HepG2 (cell line): Measurements from ENCODE around the gene CAPN15. TPM values are rescaled to one million over a fixed set of nuclear protein-coding genes. Genes with fewer than 3 reads are reported as not detected.
A peak's percentile ranks its signal among the peaks of the same experiment; 100 is the strongest.

Source experiments
- ATF7-NPFF ChIP-seq: sonication (generic); formaldehyde crosslinking; IDR thresholded peaks from 2 replicates; pipeline ENCODE4 v1.8.1; 2023; ENCODE audit warnings: mild to moderate bottlenecking, low read depth, missing genetic modification reagents, moderate library complexity
- ATM ChIP-seq: fragments of 450-650 bp; IDR thresholded peaks from 2 replicates; pipeline ENCODE4 v1.7.1; 2017; ENCODE audit warnings: mild to moderate bottlenecking, borderline replicate concordance
- HDAC6 ChIP-seq: fragments of 200-600 bp; sonication (generic); IDR thresholded peaks from 2 replicates; pipeline ENCODE4 v1.7.0; 2017; ENCODE audit warnings: mild to moderate bottlenecking, antibody characterized with exemption, low read length, low read depth
- HMG20A ChIP-seq: IDR thresholded peaks from 2 replicates; pipeline ENCODE4 v1.6.1; 2016; ENCODE audit warnings: borderline replicate concordance
- HNF1A ChIP-seq, 2 experiments: sonication (generic) in 1 of 2; formaldehyde crosslinking in 1 of 2; IDR thresholded peaks; 2 replicates each; pipeline versions ENCODE4 v1.4.0 to v1.6.1; 2016 to 2020; ENCODE audit warnings: borderline replicate concordance in 1 of 2, low read depth in 1 of 2, mild to moderate bottlenecking in 1 of 2, missing genetic modification reagents in 1 of 2
- KLF15 ChIP-seq: sonication (generic); formaldehyde crosslinking; IDR thresholded peaks from 2 replicates; pipeline ENCODE4 v1.8.1; 2023; ENCODE audit warnings: borderline replicate concordance, mild to moderate bottlenecking, inconsistent platforms, missing genetic modification reagents, mixed read lengths
- MIER3 ChIP-seq: IDR thresholded peaks from 2 replicates; pipeline ENCODE4 v1.6.1; 2016; ENCODE audit warnings: missing compliant biosample characterization, borderline replicate concordance
- PAXIP1 ChIP-seq: sonication (generic); formaldehyde crosslinking; conservative IDR thresholded peaks from 2 replicates; pipeline ENCODE4 v1.4.0; 2020; ENCODE audit warnings: mild to moderate bottlenecking, missing genetic modification reagents, moderate library complexity
- PHF20 ChIP-seq: sonication (generic); formaldehyde crosslinking; IDR thresholded peaks from 2 replicates; pipeline ENCODE4 v1.5.0; 2020; ENCODE audit warnings: mild to moderate bottlenecking, missing genetic modification reagents
- RFX1 ChIP-seq: fragments of 450-650 bp; IDR thresholded peaks from 2 replicates; pipeline ENCODE4 v1.6.1; 2017
- SRF ChIP-seq: IDR thresholded peaks from 2 replicates; pipeline ENCODE4 v1.6.1; 2011; ENCODE audit warnings: mild to moderate bottlenecking, low read depth, low read length, moderate library complexity
- ZFP36L1 ChIP-seq: sonication (generic); formaldehyde crosslinking; IDR thresholded peaks from 2 replicates; pipeline ENCODE4 v1.8.0; 2022; ENCODE audit warnings: mild to moderate bottlenecking, missing genetic modification reagents, moderate library complexity
- ZFP41 ChIP-seq: sonication (generic); formaldehyde crosslinking; IDR thresholded peaks from 2 replicates; pipeline ENCODE4 v1.4.0; 2020; ENCODE audit warnings: mild to moderate bottlenecking, missing genetic modification reagents, borderline replicate concordance
- ZNF207 ChIP-seq: fragments of 450-650 bp; IDR thresholded peaks from 2 replicates; pipeline ENCODE4 v1.6.1; 2016; ENCODE audit warnings: antibody characterized with exemption, borderline replicate concordance
- ZNF564 ChIP-seq: sonication (generic); formaldehyde crosslinking; IDR thresholded peaks from 2 replicates; pipeline ENCODE4 v1.8.1; 2023; ENCODE audit warnings: mild to moderate bottlenecking, missing genetic modification reagents
- ZNF576 ChIP-seq: sonication (generic); formaldehyde crosslinking; IDR thresholded peaks from 2 replicates; pipeline ENCODE4 v1.4.0; 2020; ENCODE audit warnings: mild to moderate bottlenecking, missing genetic modification reagents
- ZNF761 ChIP-seq: sonication (generic); formaldehyde crosslinking; conservative IDR thresholded peaks from 2 replicates; pipeline ENCODE4 v1.4.0; 2020; ENCODE audit warnings: mild to moderate bottlenecking, missing genetic modification reagents
- ZNF772 ChIP-seq: sonication (generic); formaldehyde crosslinking; IDR thresholded peaks from 2 replicates; pipeline ENCODE4 v1.5.0; 2020; ENCODE audit warnings: mild to moderate bottlenecking, missing genetic modification reagents
- ZNF777 ChIP-seq: sonication (generic); formaldehyde crosslinking; IDR thresholded peaks from 2 replicates; pipeline ENCODE4 v1.4.0; 2020; ENCODE audit warnings: missing genetic modification reagents
- polyA plus RNA-seq, 8 experiments: library from polyadenylated mRNA; depleted of rRNA in 3 of 8; stranded (reverse) in 7 of 8; unstranded in 1 of 8; fragments of >200 nt; fragmentation: Illumina TruSeq in 4 of 8; extraction: Trizol in 4 of 8; gene quantifications; 2 replicates each; pipeline versions ENCODE4 v1.2.1 to v1.2.3, GENCODE V29; 2011 to 2016; ENCODE audit warnings: low read depth in 4 of 8, missing spikeins in 1 of 8, mixed read lengths in 1 of 8; ENCODE audit not compliant: insufficient read depth in 1 of 8
- total RNA-seq, 5 experiments: library from RNA; depleted of rRNA; stranded (reverse); fragments of >200 nt; fragmentation: Illumina TruSeq; extraction: Trizol; gene quantifications; 2 replicates each; pipeline ENCODE4 v1.2.3, GENCODE V29; 2016; ENCODE audit warnings: low read depth in 1 of 5
- TF ChIP-seq, protein P1 (sequence below): sonication (generic); formaldehyde crosslinking; IDR thresholded peaks from 2 replicates; pipeline ENCODE4 v1.8.1; 2023; ENCODE audit warnings: missing genetic modification reagents, inconsistent platforms, borderline replicate concordance

Gene CAPN15
- total and polyA plus RNA-seq, 2 of the 13 experiments (the other 11 are each of a cell fraction or from before 2014, with no cell fraction given) = 14.9 to 24.5 TPM

DNA sequence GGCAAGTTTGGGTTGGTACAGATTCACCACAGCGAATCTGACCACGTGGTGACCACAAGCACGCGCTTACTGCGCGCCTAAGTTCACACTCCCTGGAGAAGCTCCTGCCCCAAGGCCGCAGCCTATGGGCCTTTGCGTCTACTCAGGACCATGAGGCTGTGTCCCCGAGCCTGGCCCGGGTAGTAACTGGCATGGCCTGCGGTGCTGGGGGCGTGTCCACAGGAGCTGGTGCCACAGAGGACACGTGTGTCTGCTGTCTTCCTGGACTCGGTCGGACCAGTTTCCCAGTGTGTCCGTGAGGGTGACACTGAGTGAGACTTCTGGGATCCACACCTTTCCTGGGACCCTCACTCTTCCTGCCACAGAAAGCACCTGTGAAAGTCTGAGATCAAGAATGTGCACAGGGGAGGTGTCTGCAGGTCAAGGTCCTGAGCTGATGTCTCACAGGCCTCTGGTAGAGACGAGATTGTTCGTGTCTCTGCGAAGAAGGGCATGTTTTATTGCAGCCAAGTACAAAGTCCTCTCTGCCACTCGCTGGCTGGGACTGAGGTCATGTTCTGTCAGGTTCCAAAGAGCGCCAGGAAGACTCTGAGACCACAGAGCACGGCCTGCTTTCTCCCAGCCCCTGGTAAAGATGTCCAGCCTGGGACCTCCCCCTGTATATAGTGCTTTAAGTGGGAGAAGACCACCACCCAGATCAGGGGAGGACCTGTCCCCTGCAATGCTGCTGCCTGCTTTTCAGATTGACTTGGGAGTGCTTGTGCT lies 25.2 kb upstream of the CAPN15 start (continued):
- no peak for TF ChIP-seq HNF1A (IDR thresholded peaks at IDR 0.05; ENCODE audit: low read depth)
- TF ChIP-seq HNF1A (CRISPR knock-in tag; IDR thresholded peaks at IDR 0.05; ENCODE audit: borderline replicate concordance) = peak; percentile 11; the same call in 1 of the 2 replicates
- TF ChIP-seq RFX1 = no peak
- no peak for TF ChIP-seq ZNF207
- TF ChIP-seq PAXIP1 (CRISPR knock-in tag) = peak; percentile 96
- TF ChIP-seq, protein P1, sequence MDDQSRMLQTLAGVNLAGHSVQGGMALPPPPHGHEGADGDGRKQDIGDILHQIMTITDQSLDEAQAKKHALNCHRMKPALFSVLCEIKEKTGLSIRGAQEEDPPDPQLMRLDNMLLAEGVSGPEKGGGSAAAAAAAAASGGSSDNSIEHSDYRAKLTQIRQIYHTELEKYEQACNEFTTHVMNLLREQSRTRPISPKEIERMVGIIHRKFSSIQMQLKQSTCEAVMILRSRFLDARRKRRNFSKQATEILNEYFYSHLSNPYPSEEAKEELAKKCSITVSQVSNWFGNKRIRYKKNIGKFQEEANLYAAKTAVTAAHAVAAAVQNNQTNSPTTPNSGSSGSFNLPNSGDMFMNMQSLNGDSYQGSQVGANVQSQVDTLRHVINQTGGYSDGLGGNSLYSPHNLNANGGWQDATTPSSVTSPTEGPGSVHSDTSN (CRISPR knock-in tag) = no peak
- TF ChIP-seq ZFP41 (CRISPR knock-in tag) = no peak
- no peak for TF ChIP-seq KLF15
- TF ChIP-seq ZNF761 (CRISPR knock-in tag) = no peak; the same call in 1 of the 2 replicates
- peak; percentile 88 for TF ChIP-seq ZNF772 (CRISPR knock-in tag)
- TF ChIP-seq ZFP36L1 (CRISPR knock-in tag) = peak; percentile 87; the same call in 1 of the 2 replicates
- no peak for TF ChIP-seq ZNF576 (CRISPR knock-in tag)
- no peak for TF ChIP-seq ZNF564 (CRISPR knock-in tag)
- TF ChIP-seq SRF = no peak
- no peak for TF ChIP-seq ATM
- peak; percentile 77; the same call in 1 of the 2 replicates for TF ChIP-seq MIER3
- peak; percentile 24; the same call in 1 of the 2 replicates for TF ChIP-seq ATF7-NPFF
- TF ChIP-seq HDAC6 = no peak
- TF ChIP-seq PHF20 (CRISPR knock-in tag) = no peak
- TF ChIP-seq HMG20A (CRISPR knock-in tag) = peak; percentile 36; the same call in 1 of the 2 replicates
- no peak for TF ChIP-seq ZNF777
